HCT116 (cell line): Measurements from ENCODE around the gene SNTG2. TPM values are rescaled to one million over a fixed set of nuclear protein-coding genes. Genes with fewer than 3 reads are reported as not detected.

Experiments used
- ATAC-seq: fragments of 200-7000 bp; cut with Tn5 transposase; 2 replicates; pipeline ENCODE4 v1.9.1; 2020; ENCODE audit warnings: mild to moderate bottlenecking, moderate library complexity
- BruUV-seq: library from RNA; stranded (reverse); fragments of 400-500 nt; replicated peaks from 2 replicates; lab custom pipeline; 2021; lab: Mats Ljungman, UMichigan
- CTCF ChIA-PET: fragments of 300-600 bp; sonication (Branson Sonifier 250); formaldehyde crosslinking; loops from one replicate; lab custom pipeline; 2021; ENCODE audit warnings: antibody characterized with exemption; lab: Charles Lee
- POLR2A ChIA-PET: fragments of 300-600, 350-600 bp; sonication (Branson Sonifier 250); formaldehyde crosslinking; loops from one replicate; lab custom pipeline; 2021; ENCODE audit warnings: antibody characterized with exemption; lab: Charles Lee
- RAD21 ChIA-PET, 2 experiments: fragments of 300-600 bp; sonication (Branson Sonifier 250); formaldehyde crosslinking; loops; one replicate each; lab custom pipeline; 2023; ENCODE audit warnings: low total read pairs in 2 of 2; ENCODE audit not compliant: uncharacterized antibody in 2 of 2, unreplicated experiment in 2 of 2, low non-redundant PET in 1 of 2; lab: Charles Lee
- DNase-seq: peaks from one replicate; pipeline ENCODE4 v3.0.0-alpha.2; 2010; ENCODE audit warnings: low read depth, low spot score
- H2AFZ ChIP-seq: fragments of 200-600 bp; shearing (Covaris generic), sonication (generic); 2 replicates; pipeline ENCODE4 v1.6.1; 2017; ENCODE audit warnings: low read depth, mixed run types, mixed read lengths, antibody characterized with exemption, low read length; ENCODE audit not compliant: poor library complexity, severe bottlenecking
- H3K27ac ChIP-seq: 2 replicates; pipeline ENCODE4 v1.5.1; 2012; ENCODE audit warnings: low read depth, low read length
- H3K27me3 ChIP-seq: fragments of 200-600 bp; sonication (generic); 2 replicates; pipeline ENCODE4 v1.6.1; 2016; ENCODE audit warnings: mixed run types, low read length, mixed read lengths; ENCODE audit not compliant: insufficient read depth
- H3K36me3 ChIP-seq, 2 experiments: fragments of 200-500 bp in 1 of 2; fragments of 200-600 bp in 1 of 2; sonication (Bioruptor generic) in 1 of 2; sonication (generic) in 1 of 2; 2 replicates each; pipeline versions ENCODE4 v1.5.1 to v1.6.1; 2014 to 2016; ENCODE audit warnings: low read length in 2 of 2, inconsistent platforms in 1 of 2, mixed read lengths in 1 of 2, mixed run types in 1 of 2; ENCODE audit not compliant: insufficient read depth in 2 of 2, control insufficient read depth in 1 of 2
- H3K4me1 ChIP-seq, 2 experiments: fragments of 200-600 bp in 1 of 2; sonication (generic) in 1 of 2; 2 replicates each; pipeline versions ENCODE4 v1.5.1 to v1.6.1; 2012 to 2017; ENCODE audit warnings: low read length in 2 of 2, inconsistent platforms in 1 of 2, mild to moderate bottlenecking in 1 of 2, mixed read lengths in 1 of 2, mixed run types in 1 of 2, moderate library complexity in 1 of 2; ENCODE audit not compliant: insufficient read depth in 2 of 2, control insufficient read depth in 1 of 2
- H3K4me2 ChIP-seq: fragments of 200-600 bp; sonication (generic); 2 replicates; pipeline ENCODE4 v1.6.1; 2017; ENCODE audit warnings: mixed run types, low read length, mixed read lengths
- H3K4me3 ChIP-seq, 2 experiments: fragments of 200-600 bp in 1 of 2; sonication (generic) in 1 of 2; replicated peaks in 1 of 2; 2 replicates each; pipeline ENCODE4 v1.5.1; 2011 to 2016; ENCODE audit warnings: low read length in 2 of 2, control low read depth in 1 of 2, low read depth in 1 of 2, mild to moderate bottlenecking in 1 of 2, mixed read lengths in 1 of 2, mixed run types in 1 of 2
- H3K79me2 ChIP-seq: fragments of 200-600 bp; sonication (generic); 2 replicates; pipeline ENCODE4 v1.6.1; 2017; ENCODE audit warnings: mild to moderate bottlenecking, mixed run types, low read length, moderate library complexity, mixed read lengths; ENCODE audit not compliant: insufficient read depth
- H3K9ac ChIP-seq: fragments of 200-600 bp; sonication (generic); 2 replicates; pipeline ENCODE4 v1.6.1; 2016; ENCODE audit warnings: low read length, mixed read lengths
- H3K9me2 ChIP-seq: fragments of 200-600 bp; sonication (generic), shearing (Covaris generic); 2 replicates; pipeline ENCODE4 v1.6.1; 2017; ENCODE audit warnings: mixed run types, mild to moderate bottlenecking, moderate library complexity; ENCODE audit not compliant: insufficient read depth
- H3K9me3 ChIP-seq, 2 experiments: fragments of 200-500 bp in 1 of 2; fragments of 200-600 bp in 1 of 2; sonication (Bioruptor generic) in 1 of 2; sonication (generic) in 1 of 2; 2 replicates each; pipeline ENCODE4 v1.6.1; 2014 to 2017; ENCODE audit warnings: low read length in 2 of 2, mixed read lengths in 2 of 2, inconsistent platforms in 1 of 2, low read depth in 1 of 2, mild to moderate bottlenecking in 1 of 2, mixed run types in 1 of 2, moderate library complexity in 1 of 2; ENCODE audit not compliant: control insufficient read depth in 1 of 2, insufficient read depth in 1 of 2
- H4K20me1 ChIP-seq: fragments of 200-600 bp; sonication (generic), shearing (Covaris generic); 2 replicates; pipeline ENCODE4 v1.6.1; 2017; ENCODE audit warnings: mixed run types, mild to moderate bottlenecking, moderate library complexity; ENCODE audit not compliant: insufficient read depth
- ELF1 ChIP-seq: IDR thresholded peaks from 2 replicates; pipeline ENCODE4 v1.6.1; 2012; ENCODE audit warnings: low read depth, borderline replicate concordance
- EZH2 ChIP-seq: fragments of 200-600 bp; sonication (generic); IDR thresholded peaks from 2 replicates; pipeline ENCODE4 v1.6.1; 2017; ENCODE audit warnings: antibody characterized with exemption, mixed run types
- FOSL1 ChIP-seq: IDR thresholded peaks from 2 replicates; pipeline ENCODE4 v1.6.1; 2012; ENCODE audit warnings: low read depth
- JUND ChIP-seq: IDR thresholded peaks from 2 replicates; pipeline ENCODE4 v1.6.1; 2012
- POLR2A ChIP-seq: IDR thresholded peaks from 2 replicates; pipeline ENCODE4 v1.7.0; 2011; ENCODE audit warnings: borderline replicate concordance; ENCODE audit not compliant: insufficient read depth, insufficient read length; ENCODE audit errors: extremely low read depth
- POLR2AphosphoS5 ChIP-seq: IDR thresholded peaks from 2 replicates; pipeline ENCODE4 v1.6.1; 2011; ENCODE audit warnings: mild to moderate bottlenecking, low read depth, low read length, moderate library complexity
- RAD21 ChIP-seq: IDR thresholded peaks from 2 replicates; pipeline ENCODE4 v1.6.1; 2012; ENCODE audit warnings: low read depth, mild to moderate bottlenecking
- SIN3A ChIP-seq: IDR thresholded peaks from 2 replicates; pipeline ENCODE4 v1.6.1; 2012; ENCODE audit warnings: low read depth
- SRF ChIP-seq: IDR thresholded peaks from 2 replicates; pipeline ENCODE4 v1.6.1; 2012; ENCODE audit warnings: low read depth
- ZNF274 ChIP-seq: fragments of 200-500 bp; sonication (Bioruptor generic); IDR thresholded peaks from 2 replicates; pipeline ENCODE4 v1.6.1; 2014; ENCODE audit warnings: mild to moderate bottlenecking, low read depth, low read length, inconsistent platforms
- intact Hi-C: fragments of 100-400 bp; cut with micrococcal nuclease; formaldehyde crosslinking; loops from 2 replicates; pipeline ENCODE4 v1.10.0; 2022
- total RNA-seq: library from RNA; stranded (reverse); gene quantifications from one replicate; pipeline ENCODE4 v1.2.1, GENCODE V29; 2021; ENCODE audit not compliant: unreplicated experiment
- TF ChIP-seq, protein P1 (sequence below): IDR thresholded peaks from 2 replicates; pipeline ENCODE4 v1.6.1; 2011; ENCODE audit warnings: mild to moderate bottlenecking, low read length, moderate library complexity; ENCODE audit not compliant: insufficient replicate concordance; ENCODE audit errors: extremely low read depth
- TF ChIP-seq, protein P2 (sequence below): IDR thresholded peaks from 2 replicates; pipeline ENCODE4 v1.6.1; 2012
- TF ChIP-seq, protein P3 (sequence below): IDR thresholded peaks from 2 replicates; pipeline ENCODE4 v1.6.1; 2012; ENCODE audit warnings: low read depth
- TF ChIP-seq, protein P4 (sequence below): IDR thresholded peaks from 2 replicates; pipeline ENCODE4 v1.6.1; 2012

SNTG2 gene
- total RNA-seq, 1 experiment from 2014 or later = not detected

DNA sequence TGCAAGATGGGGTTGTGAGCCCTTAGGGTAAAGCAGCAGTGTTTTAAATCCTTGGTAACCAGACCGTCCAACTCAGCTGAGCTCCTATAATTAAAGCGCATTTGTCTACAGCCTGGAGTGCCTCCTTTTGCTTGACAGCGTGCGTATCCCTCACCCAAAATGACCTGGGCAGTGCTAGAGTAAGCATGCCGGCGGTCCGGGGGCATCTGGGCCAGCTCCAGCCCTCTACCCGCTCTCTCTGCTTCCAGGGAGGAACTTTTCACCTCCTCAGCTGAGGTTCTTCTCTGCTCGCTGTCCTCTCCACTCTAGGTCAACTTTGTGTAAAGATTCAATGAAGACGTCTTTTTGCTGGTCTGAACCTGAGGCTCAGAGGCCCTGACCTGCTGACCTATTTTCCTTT lies 360.2 kb downstream of the SNTG2 start:
- CTCF ChIA-PET = no interaction called here
- H2AFZ ChIP-seq = no peak overlapping the region

More for the DNA sequence above, 360.2 kb downstream of the SNTG2 start:
- ChIA-PET POLR2A (no interaction called here), RAD21 (no interaction called here)
- no peaks in the 10 kb centered on the region for H3K79me2 ChIP-seq
- H3K9ac ChIP-seq = no peak overlapping the region
- no peak overlapping the region for H3K27ac ChIP-seq
- no peaks in the 10 kb centered on the region for H3K36me3 ChIP-seq
- H3K9me2 ChIP-seq = no peaks in the 10 kb centered on the region
- no peak for DNase-seq
- no peaks in the 10 kb centered on the region for H3K9me3 ChIP-seq
- intact Hi-C loops = no loop called here
- no peaks in the 10 kb centered on the region for H3K4me1 ChIP-seq
- H4K20me1 ChIP-seq = no peaks in the 10 kb centered on the region
- BruUV-seq = no TSS peak
- no peak overlapping the region for H3K4me3 ChIP-seq
- TF ChIP-seq ZNF274 (no peak), POLR2A (no peak), SIN3A (no peak), FOSL1 (no peak), EZH2 (no peak), POLR2AphosphoS5 (no peak), ELF1 (no peak), SRF (no peak), RAD21 (no peak), JUND (no peak)
- TF ChIP-seq, protein P1, sequence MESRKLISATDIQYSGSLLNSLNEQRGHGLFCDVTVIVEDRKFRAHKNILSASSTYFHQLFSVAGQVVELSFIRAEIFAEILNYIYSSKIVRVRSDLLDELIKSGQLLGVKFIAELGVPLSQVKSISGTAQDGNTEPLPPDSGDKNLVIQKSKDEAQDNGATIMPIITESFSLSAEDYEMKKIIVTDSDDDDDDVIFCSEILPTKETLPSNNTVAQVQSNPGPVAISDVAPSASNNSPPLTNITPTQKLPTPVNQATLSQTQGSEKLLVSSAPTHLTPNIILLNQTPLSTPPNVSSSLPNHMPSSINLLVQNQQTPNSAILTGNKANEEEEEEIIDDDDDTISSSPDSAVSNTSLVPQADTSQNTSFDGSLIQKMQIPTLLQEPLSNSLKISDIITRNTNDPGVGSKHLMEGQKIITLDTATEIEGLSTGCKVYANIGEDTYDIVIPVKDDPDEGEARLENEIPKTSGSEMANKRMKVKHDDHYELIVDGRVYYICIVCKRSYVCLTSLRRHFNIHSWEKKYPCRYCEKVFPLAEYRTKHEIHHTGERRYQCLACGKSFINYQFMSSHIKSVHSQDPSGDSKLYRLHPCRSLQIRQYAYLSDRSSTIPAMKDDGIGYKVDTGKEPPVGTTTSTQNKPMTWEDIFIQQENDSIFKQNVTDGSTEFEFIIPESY = no peak
- TF ChIP-seq, protein P2, sequence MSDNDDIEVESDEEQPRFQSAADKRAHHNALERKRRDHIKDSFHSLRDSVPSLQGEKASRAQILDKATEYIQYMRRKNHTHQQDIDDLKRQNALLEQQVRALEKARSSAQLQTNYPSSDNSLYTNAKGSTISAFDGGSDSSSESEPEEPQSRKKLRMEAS = no peak
- TF ChIP-seq, protein P3, sequence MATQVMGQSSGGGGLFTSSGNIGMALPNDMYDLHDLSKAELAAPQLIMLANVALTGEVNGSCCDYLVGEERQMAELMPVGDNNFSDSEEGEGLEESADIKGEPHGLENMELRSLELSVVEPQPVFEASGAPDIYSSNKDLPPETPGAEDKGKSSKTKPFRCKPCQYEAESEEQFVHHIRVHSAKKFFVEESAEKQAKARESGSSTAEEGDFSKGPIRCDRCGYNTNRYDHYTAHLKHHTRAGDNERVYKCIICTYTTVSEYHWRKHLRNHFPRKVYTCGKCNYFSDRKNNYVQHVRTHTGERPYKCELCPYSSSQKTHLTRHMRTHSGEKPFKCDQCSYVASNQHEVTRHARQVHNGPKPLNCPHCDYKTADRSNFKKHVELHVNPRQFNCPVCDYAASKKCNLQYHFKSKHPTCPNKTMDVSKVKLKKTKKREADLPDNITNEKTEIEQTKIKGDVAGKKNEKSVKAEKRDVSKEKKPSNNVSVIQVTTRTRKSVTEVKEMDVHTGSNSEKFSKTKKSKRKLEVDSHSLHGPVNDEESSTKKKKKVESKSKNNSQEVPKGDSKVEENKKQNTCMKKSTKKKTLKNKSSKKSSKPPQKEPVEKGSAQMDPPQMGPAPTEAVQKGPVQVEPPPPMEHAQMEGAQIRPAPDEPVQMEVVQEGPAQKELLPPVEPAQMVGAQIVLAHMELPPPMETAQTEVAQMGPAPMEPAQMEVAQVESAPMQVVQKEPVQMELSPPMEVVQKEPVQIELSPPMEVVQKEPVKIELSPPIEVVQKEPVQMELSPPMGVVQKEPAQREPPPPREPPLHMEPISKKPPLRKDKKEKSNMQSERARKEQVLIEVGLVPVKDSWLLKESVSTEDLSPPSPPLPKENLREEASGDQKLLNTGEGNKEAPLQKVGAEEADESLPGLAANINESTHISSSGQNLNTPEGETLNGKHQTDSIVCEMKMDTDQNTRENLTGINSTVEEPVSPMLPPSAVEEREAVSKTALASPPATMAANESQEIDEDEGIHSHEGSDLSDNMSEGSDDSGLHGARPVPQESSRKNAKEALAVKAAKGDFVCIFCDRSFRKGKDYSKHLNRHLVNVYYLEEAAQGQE = no peak
- TF ChIP-seq, protein P4, sequence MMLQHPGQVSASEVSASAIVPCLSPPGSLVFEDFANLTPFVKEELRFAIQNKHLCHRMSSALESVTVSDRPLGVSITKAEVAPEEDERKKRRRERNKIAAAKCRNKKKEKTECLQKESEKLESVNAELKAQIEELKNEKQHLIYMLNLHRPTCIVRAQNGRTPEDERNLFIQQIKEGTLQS = no peak
- TF ChIP-seq, all 23 proteins: peak for 0
- Histone ChIP-seq H3K27me3 (0 out of 2 replicates have a peak, but pooled peaks cover 4% of the 10 kb centered on the region), H3K4me2 (no peak overlapping the region)
- ATAC-seq = no peak
